AG20443 (cell line): ENCODE results near the gene EDEM2.
"Not testable (repeated sequence)": the region's sequence is repeated elsewhere in the genome, so short reads cannot be mapped to it uniquely, and the experiment has no call there.

Experiments
- DNase-seq: peaks from one replicate; pipeline ENCODE4 v3.0.0; 2012; ENCODE audit warnings: low spot score, mixed read lengths

EDEM2 gene, protein sequence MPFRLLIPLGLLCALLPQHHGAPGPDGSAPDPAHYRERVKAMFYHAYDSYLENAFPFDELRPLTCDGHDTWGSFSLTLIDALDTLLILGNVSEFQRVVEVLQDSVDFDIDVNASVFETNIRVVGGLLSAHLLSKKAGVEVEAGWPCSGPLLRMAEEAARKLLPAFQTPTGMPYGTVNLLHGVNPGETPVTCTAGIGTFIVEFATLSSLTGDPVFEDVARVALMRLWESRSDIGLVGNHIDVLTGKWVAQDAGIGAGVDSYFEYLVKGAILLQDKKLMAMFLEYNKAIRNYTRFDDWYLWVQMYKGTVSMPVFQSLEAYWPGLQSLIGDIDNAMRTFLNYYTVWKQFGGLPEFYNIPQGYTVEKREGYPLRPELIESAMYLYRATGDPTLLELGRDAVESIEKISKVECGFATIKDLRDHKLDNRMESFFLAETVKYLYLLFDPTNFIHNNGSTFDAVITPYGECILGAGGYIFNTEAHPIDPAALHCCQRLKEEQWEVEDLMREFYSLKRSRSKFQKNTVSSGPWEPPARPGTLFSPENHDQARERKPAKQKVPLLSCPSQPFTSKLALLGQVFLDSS

DNA sequence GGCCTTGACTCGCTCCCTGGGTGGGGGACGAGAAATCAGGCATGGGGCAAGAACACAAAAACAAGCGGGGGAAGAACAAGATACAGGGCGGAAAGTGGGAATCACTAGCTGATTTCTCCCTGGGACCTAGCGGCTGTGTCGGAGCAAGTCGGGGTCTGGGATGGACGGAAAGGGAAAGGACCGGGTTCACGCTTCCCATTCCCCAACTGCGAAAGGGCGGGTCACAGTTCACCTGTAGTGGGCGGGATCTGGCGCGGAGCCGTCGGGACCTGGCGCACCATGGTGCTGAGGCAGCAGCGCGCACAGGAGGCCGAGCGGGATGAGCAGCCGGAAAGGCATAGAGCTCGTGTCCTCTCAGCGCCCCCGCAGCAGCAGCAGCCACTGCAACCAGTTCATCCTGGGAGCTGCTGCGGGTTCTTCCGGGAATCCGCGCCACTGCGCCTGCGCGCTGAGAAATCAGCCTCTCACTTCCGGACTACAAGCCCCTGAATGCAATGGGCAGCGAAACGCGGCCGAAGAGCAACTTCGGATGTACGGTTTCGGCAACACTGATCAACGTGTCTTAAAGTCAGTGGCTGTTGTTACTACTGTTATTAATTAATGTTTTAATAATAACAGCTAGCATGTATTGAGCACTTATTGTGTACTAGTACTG is at the start of gene EDEM2:
Gene EDEM2 (minus strand): TSS at position 417 of the 655 bp plus-strand sequence. CDS start 78 bp downstream, at position 339.
- peak; percentile 98 for DNase-seq

DNA sequence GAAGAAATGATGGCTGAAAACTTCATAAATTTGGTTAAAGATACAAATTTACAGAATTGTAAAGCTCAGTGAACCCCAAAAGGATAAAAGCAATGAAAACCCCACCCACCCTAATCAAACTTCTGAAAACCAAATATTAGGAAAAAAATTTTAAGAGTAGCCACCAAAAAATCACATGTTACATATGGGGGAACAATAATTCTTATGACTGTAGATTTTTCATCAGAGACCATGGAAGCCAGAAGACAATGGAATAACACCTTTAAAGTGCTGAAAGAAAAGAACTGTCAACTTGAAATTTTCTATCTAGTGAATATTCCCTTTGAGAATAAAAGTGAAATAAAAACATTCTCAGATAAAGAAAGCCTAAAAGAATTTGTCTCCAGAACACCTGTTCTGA is 49.2 kb upstream of the EDEM2 start:
- no peak for DNase-seq

DNA sequence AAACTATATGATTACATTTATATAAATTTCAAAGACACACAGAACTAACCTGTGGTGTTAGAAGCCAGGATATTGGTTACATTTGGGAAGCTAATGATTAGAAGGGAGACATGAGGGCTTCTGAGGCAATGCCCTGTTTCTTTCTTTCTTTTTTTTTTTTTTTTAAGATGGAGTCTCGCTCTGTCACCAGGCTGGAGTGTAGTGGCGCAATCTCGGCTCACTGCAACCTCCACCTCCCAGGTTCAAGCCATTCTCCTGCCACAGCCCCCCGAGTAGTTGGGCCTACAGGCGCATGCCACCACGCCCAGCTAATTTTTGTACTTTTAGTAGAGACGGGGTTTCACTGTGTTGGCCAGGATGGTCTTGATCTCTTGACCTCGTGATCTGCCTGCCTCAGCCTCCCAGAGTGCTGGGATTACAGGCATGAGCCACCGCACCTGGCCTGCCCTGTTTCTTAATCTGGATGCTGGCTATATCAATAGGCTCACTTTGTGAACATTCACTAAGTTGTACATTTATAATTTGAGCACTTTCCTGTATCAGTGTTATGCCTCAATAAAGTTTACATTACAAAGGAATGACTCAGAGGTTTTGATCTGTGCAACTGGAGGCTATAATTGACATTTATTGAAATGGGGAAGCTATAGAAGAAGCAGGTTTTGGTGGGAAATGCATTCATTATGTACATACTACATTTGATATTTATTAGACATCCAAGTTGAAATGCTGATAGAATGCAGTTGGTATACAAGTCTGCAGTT is 46.1 kb upstream of the EDEM2 start:
- DNase-seq, result not testable (repeated sequence)

DNA sequence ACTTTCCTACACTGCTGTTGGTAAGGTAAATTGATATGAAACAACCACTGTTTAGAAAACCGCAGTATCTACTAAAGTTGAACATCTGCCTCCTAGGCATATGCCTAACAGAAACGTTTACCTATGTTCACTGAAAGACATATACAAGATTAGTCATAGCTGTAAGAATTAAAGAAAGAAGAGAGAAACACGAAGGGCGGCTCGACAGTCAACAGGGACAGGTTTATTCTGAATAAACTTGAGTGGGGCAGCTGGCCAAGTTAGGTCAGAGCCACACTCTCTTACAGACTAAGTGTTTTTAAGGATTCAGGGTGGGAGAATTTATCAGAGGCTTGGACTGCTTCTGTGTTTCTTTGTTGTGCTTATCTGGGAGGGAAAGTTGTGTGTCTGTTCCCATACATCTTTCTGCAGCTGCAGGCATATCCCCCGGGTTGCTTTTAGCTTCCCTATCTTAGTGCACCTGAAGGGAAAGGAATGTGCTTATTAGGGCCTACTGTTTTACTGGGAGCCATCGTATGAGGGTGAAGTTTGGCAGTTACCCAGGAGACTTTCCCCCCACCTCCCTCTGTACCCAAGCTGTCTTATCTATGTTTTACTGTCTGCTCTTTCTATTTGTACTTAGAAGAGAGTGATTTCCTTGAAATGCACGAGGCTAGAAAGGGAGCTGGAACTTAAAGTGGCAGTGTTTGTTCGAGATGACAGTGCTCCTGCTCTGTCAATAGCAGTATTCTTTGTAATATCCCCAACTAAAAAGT is 45.2 kb upstream of the EDEM2 start:
- DNase-seq, result no peak

DNA sequence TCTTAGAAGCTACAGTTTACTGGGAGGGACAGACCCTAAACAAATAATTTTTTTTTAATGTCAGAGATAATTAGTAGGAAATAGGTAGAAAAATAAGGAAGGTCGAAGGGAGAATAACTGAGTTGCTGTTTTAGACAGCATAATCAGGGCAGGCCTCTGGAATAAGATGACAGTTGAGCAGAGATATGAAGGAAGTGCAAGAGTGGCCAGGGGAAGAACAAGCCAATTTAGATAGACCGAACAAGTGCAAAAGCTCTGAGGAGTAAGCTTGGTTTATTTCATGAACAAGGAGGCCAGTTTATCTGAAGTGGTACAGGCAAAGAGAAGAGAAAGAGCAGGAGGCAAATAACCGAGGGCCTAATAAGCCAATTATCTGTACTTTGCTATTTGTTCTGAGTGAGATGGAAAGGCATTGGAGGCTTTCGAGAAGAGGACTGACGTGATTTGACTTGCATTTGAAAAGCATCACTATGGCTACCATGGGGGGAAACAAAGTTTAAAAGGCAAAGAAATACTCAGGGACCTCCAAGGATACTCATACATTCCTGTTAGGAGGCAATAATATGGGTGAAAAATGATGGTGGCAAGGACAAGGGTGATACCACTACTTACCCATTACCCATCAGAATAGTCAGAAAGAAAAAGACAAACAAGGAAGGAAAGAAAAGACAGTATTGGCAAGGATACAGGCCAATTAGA is 44.4 kb upstream of the EDEM2 start:
- DNase-seq, result no peak

DNA sequence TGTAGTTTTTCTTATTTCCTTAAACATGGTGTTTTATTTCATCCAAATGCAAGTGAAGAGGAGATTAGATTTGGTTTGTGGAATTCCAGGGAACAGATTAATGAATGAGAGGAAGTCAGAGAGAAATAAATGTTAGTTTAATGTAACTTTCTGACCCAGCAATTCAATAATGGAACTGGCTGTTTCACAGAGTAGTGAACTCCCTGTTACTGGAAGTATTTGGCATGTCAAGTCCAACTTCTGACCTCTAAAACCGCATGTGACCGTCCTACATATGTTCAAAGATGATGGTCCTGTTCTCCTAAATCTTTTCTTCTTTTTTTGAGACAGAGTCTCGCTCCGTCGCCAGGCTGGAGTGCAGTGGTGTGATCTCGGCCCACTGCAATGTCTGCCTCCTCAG is 43.4 kb upstream of the EDEM2 start:
- DNase-seq, result no peak

DNA sequence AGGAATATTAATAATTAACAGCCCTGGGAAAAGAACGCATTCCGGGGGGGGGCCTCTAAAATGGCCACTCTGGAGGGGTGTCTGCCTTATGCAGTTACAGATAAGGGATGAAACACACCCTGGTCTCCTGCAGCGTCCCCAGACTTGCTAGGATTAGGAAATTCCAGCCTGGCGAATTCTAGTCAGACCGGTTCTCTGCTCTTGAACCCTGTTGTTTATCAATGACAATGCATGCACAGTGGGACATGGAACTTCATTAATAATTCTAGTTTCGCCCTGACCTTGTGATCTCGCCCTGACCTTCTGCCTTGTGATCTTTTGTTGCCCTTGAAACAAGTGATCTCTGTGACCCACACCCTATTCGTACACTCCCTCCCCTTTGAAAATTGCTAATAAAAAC is 42.1 kb upstream of the EDEM2 start:
- not testable (repeated sequence) for DNase-seq

DNA sequence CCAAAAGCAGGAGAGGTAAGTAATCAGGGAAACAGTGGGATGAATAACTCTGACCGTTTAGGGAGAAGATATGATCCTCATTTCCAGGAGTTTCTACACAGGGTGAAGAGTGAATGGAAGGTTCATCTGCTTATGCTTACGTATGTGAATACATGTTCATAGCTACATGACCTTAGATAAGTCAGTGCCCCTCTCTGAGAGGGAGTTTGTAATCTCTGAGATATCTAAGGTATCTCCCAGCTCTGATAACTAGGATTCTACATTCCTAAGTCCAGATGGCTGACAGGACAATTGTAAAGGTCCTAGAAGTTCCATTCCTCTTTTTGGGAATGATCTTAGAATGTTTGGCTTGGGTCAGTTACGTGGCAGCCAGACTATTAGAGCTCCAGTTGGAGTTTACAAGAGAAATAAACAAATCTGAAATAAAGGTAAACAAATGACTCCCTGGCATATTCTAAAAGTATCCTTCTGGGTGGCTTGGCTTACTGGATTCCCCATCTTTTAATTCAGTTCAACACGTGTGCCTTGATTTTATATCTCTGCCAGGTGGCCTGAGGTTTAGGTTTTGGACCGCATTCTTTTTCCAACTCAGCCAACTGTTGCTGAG is 40.6 kb upstream of the EDEM2 start:
- no peak for DNase-seq

DNA sequence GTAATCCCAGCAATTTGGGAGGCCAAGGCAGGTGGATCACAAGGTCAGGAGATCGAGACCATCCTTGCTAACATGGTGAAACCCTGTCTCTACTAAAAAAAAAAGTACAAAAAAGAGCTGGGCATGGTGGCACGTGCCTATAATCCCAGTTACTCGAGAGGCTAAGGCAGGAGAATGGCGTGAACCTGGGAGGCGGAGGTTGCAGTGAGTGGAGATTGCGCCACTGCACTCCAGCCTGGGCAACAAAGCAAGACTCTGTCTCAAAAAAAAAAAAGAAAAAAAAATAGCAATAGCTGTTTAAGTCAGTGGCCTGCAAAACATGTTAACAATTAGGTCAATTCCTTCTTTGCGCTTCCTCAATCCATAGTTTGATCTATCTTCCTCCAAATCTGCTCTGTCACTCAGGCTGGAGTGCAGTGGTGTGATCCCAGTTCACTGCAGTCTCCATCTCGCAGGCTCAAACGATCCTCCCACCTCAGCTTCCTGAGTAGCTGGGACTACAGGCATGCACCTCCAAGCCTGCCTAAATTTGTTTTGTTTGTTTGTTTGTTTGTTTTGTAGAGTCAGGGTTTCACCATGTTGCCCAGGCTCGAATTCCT is 39.7 kb upstream of the EDEM2 start:
- DNase-seq, result not testable (repeated sequence)

DNA sequence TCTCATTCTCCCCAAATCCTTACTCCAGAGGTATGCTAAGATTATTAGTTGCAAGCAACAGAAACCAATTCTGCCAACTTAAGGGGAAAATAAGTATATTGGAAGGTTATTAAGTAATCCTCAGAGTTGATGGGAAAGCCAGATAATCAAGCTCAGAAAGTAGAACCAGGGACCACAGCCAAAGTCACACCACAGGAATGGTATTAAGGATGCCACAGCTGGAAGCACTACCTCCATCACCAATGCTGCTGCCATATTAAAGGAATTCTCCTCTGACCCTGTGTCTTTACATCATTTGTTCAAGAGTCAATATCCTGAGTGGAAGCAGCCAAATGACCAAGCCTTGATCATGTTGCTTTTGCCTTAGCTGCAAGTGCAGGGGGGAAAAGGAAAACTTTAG is 34.6 kb upstream of the EDEM2 start:
- peak; percentile 43 for DNase-seq

DNA sequence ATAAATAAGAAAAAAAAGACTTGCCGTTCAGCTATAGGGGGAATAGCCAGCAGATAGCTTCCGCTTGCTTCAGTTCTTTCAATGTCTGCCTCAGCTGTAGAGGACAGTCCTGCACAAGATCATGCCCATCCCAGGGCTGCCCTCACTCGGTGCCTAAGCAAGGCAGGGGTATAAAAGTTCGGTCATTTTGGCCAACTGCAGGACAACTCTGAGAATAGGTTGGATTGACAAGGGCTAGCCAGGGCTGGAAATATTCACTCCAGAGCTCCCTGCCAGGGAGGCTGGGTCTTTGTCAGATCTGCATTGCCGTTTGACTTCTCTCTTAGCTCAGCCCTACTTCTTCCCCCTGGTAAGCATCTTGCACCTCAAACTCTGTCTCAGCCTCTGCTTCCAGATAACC is 33.1 kb upstream of the EDEM2 start:
- DNase-seq, result no peak

DNA sequence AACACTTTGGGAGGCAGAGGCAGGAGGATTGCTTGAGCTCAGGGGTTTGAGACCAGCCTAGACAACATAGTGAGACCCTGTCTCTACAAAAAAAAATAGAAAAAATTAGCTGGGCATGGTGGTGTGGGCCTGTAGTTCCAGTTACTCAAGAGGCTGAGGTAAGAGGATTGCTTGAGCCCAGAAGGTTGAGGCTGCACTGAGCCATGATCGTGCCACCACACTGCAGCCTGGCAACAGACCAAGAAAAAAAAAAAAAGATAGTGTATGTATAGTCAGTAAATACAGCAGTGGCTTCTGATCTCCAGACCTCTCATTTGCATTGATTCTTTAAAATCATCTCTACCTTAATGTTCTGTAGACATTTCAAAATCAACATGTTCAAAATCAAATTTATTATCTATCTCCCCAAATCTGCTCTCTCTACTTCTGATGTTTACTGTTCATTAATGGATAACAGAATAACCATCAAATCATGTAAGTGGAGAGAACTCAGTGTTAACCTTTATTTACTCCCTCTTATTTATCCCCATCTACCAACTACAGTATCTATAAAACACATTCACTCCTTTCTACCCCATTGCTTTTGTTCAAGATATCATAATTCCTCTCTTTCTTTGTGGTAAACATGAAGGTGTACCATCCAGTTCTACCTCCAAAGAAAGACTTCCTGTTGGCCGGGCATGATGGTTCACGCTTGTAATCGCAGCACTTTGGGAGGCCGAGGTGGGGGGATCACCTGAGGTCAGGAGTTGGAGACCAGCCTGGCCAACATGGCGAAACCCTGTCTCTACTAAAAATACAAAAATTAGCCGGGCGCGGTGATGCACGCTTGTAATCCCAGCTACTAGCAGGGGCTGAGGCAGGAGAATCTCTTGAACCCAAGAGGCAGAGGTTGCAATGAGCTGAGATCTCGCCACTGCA is 32.4 kb upstream of the EDEM2 start:
- no peak for DNase-seq

DNA sequence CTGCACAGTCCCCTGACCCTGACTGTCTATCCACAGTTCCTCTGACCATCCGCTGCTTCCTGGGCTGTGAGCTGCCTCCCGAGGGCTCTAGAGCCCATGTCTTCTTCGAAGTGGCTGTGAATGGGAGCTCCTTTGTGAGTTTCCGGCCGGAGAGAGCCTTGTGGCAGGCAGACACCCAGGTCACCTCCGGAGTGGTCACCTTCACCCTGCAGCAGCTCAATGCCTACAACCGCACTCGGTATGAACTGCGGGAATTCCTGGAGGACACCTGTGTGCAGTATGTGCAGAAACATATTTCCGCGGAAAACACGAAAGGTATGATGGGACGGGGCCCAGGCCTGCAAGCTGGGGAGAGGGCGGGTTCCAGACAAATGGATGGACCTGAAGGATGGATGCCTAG is 29.0 kb upstream of the EDEM2 start:
- no peak for DNase-seq

DNA sequence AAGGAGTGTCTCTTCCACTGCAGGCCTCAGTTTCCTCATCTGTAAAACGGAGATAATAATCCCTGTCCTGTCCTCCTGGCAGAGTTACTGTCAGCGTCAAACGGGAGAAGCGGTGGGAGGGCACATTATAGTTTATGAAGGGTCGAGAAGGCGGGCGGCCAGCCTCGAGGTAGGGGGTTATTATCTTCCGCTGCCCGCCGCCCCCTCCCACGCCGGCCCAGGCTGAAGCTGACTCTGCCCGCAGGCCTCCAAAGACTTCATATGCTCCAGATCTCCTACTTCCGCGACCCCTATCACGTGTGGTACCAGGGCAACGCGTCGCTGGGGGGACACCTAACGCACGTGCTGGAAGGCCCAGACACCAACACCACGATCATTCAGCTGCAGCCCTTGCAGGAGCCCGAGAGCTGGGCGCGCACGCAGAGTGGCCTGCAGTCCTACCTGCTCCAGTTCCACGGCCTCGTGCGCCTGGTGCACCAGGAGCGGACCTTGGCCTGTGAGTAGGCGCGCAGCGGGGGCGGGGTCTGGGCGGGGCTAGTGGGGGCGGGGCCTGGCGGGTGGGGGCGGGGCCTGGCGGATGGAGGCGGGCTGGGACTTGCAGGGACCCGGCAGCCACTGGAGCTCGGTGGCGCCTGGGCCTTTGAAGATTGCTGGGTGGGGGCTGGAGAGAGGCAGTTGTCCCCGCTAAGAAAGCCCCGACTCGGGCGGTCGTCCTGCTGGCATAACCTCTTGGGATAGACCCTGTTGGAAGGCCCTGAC is 27.5 kb upstream of the EDEM2 start:
- peak; percentile 69 for DNase-seq

DNA sequence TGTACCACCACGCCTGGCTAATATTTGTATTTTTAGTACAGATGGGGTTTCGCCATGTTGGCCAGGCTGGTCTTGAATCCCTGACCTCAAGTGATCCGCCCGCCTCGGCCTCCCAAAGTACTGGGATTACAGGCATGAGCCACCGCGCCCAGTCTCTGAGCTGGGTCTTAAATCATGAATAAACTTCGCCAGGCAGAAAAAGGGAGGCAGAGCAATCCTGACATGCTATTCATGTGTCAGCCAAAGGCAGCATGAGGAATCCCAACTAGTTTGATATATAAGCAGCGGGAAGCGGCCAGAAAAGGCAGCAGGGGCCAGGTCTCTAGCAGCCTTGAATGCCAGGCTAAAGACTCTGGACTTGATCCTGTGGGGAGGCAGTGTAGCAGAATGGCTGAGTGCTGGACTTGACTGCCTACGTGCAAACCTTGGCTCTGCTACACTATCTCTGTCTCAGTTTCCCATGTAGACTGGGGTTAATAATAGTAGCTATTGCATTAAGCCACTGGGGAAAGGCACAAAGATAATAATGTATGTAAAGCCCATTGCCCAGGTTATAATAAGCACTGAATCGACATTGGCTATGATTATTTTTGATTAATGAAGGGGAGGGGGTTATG is 26.5 kb upstream of the EDEM2 start:
- no peak for DNase-seq

DNA sequence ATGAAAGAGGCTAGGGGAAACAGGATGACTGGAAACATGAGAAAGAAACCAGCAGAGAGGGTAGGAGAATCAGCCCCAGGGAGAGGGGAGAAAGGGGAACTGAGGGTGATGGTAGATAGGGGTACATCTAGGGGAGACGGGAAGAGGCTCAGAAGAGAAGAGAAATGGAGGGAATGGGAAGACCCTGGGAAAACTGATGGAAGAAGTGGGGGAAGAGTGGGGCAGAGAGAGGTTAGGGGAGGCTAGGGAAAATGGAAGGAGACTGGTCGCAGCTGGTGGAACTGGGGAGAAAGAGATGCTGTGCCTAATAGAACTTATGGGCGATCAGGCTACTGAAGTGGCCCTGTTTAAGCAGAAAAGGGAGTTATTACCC is 25.3 kb upstream of the EDEM2 start:
- DNase-seq, result no peak

DNA sequence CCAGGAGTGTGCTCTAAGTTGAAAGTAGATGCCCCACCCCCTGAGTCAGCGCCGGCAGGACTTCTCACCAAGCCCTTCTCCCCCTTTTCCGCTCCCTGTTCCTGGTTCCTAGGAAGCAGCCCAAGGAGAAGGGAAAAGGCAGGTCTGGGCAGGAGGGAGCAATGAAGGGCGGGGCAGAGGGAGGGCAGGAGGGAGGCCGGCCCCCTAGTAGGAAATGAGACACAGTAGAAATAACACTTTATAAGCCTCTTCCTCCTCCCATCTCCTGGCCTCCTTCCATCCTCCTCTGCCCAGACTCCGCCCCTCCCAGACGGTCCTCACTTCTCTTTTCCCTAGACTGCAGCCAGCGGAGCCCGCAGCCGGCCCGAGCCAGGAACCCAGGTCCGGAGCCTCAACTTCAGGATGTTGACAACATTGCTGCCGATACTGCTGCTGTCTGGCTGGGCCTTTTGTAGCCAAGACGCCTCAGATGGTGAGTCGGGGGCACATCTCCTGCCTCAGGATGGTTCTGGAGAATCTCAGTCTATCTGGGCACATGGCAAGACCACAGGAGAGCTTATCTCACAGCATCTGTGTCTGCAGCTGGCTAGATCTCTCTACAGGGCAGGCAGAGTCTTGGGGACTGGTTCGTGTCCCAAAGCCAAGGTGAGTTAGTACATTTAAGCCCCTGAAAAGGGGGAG is 24.8 kb upstream of the EDEM2 start, which contains the start of gene PROCR:
Gene PROCR (plus strand): TSS at position 320 of the 681 bp plus-strand sequence. CDS start 83 bp downstream, at position 403.
- peak; percentile 94 for DNase-seq
